SH-SY5Y (cell line): ENCODE results near the gene MMEL1.
A peak's percentile ranks its signal among the peaks of the same experiment; 100 is the strongest.

Experiments used
- GATA2 ChIP-seq: IDR thresholded peaks from 2 replicates; pipeline ENCODE4 v1.6.1; 2011; ENCODE audit warnings: mild to moderate bottlenecking, low read depth, low read length
- GATA3 ChIP-seq: IDR thresholded peaks from 2 replicates; pipeline ENCODE4 v1.6.1; 2011; ENCODE audit warnings: low read depth, mild to moderate bottlenecking, low read length, moderate library complexity

The MMEL1 gene

DNA sequence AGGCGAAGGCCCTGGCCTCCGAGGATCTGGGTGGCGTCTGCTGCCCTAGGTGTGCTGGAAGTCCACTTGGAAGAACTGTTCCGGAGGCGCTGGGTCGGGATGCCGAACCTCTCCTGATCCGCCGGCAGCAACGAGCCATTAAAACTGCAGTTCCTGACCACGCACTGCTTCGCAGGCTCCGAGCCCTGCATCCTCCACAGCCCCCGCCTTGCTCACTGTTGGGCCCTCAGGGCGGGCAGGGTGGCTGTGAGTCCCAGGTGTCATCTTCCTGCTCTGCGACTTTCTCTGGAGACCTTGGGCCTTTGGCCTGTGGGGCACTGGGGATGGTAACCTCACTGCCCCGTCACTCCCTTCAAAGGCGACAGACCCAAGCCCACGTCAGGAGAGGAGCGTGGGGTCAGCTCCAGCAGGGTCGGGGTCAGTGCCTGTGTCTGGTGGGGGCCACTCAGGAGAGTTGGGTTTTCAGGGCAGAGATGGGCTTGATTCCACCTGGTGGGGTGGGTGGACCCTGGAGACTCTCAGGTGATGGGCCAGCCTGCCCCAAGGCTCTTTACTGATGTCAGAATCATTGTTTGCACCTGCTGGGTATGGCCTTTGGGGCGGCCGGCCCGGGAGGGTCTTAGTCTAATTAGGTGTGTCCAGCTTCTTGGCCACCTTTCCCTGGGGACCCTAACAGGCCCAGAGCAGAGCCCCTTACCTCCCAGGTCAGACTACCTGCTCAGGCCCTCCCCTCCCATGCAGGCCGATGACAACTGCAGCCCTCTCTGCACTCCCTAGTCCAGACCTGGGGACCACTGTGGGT is 43.2 kb downstream of the MMEL1 start:
- no peak for TF ChIP-seq GATA3
- TF ChIP-seq GATA2, result no peak

DNA sequence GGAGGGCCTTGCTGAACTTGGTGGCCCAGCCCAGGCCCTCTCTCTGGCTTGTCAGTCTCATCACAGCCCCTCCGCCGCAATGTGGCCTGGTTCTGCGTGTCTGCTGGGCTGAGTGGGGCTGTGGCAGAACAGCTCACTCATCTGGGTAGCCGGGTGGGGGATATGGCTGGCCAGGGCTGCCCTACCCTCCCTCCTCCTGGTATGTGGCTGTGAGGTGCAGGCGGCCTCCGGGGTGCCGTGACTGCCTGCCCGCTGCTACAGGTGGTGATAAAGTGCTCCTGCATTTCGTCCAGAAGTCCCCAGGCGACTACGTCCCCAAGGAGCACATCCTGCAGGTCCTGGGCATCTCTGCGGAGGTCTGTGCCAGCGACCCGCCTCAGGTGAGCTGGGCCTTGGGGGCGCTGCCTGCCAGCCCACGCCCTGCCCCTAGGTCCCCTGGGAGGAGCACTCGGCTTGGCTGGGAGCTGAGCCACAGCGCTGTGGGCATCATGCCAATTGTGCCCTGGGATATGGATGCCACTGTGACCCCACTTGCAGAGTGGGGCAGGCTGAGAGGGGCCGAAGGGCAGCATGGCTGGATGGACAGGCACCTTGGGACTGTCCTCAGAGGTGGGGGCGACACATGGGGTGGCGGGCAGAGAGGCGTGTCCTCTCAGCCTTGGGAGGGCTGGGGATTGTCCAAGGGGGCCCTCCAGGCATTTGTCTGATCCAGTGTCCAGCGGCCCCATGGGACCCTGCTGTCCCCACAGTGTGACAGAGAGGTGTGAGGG is 44.0 kb downstream of the MMEL1 start:
- no peak for TF ChIP-seq GATA2
- no peak for TF ChIP-seq GATA3

DNA sequence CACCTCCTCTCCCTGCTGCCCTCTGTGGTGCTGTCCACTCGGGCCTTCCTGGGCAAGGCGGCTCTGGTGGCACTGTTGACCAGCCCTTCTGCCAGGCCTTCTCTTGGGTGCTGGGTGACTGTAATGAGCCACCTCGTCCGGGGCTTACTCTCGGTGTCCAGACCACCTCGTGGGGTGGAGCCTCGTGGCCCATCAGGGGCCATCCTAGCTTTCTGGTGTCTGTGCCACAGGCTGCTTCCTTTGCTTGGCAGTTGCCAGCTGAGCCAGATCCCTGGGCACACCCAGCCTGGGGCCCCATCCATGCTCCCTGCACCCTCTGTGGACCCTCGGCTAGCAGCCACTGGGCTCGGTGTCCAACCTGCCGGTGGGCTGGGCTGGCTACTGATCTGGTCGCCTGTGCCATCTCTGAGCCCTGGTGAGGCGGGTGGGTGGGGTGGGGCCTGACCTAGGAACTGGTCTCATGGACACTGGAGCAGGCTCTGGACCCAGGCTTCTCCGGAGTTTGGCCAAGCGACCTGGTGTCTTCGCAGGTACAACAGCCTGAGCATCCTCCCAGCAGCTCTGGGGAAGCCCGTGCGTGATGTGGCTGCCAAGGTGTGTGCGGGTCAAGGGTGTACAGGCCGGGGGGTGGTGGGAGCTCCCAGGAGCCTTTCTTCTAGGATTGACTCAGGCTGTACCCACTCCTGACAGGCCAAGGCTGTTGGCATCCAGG is 44.8 kb downstream of the MMEL1 start:
- TF ChIP-seq GATA2 (no peak), GATA3 (no peak)

DNA sequence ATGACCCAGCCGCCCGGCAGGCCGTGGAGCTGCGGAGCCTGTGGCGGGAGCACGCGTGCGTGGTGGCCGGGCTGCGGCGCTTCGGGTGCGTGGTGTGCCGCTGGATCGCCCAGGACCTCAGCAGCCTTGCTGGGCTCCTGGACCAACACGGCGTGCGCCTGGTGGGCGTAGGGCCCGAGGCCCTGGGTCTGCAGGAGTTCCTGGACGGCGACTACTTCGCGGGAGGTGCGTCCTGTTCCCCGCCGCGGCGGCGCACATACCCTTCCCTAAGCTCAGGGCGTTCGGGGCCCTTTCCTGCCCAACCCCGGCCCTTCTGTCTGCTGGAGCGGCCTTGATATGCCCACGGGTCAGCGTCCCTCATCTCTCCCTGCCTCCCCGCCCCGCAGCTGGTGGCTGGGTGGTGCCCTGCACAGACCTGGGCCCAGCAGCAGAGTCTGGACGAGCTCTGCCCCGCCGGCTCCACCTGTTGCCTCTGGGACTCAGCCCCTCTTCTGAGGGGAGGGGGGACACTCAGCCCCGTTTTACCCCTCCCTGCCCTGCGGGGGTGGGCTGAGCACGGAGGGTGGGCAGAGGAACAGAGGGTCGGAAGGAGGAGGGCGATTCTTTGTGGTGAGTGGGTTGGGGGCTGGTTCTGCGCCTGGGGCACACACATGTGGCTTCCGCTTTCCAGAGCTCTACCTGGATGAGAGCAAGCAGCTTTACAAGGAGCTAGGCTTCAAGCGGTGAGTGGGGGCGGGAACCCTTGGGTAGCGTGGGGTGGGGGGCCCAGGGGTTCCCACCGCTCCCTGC is 45.6 kb downstream of the MMEL1 start:
- TF ChIP-seq GATA2 (no peak), GATA3 (no peak)

DNA sequence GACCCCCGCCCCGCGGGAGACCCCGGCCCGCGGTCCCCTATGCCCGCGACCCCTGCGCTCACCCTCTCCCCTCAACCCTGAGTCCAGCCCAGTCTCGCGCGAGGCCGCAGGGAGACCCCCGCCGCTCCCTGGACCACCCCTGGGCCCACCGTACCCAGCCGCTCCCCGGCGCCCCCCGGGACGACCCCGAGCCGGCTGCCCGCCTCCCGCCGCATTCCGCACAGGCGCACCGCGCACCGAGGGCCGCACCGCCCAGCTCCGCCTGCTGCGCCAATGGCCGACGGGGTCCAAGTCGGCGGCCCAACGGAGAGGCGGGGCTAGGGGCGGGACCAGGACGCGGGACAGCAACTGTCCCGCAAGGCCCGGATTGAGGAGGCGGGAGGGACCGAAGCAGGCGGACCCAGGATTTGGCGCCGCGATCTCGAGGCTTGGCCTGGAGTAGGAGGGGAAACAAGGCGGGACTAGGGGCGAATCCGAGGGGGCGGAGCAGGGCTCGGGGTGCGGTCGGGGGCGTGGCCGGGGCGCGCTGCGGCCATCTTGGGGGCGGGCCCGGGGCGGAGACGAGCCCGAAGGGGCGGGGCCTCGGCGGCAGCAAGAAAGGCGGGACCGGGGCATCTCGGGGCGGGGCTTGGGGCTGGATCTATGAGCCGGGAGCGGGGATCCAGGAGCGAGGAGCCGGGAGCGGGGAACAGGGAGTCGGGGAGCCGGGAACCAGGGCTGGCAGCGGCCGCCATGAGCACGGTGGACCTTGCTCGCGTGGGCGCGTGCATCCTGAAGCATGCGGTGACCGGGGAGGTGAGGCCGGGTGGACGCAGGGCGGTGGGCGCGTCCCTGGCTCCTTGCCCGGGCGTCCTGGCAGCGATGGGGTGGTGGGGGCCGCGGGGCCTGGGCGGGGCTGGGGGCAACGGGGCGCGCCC is 46.4 kb downstream of the MMEL1 start, which contains the start of gene PRXL2B:
Gene PRXL2B, plus strand, starts transcription at position 624 of the 917 bp plus-strand sequence. Its CDS starts 109 bp downstream, at position 733.
- TF ChIP-seq GATA3 (no peak), GATA2 (no peak)

DNA sequence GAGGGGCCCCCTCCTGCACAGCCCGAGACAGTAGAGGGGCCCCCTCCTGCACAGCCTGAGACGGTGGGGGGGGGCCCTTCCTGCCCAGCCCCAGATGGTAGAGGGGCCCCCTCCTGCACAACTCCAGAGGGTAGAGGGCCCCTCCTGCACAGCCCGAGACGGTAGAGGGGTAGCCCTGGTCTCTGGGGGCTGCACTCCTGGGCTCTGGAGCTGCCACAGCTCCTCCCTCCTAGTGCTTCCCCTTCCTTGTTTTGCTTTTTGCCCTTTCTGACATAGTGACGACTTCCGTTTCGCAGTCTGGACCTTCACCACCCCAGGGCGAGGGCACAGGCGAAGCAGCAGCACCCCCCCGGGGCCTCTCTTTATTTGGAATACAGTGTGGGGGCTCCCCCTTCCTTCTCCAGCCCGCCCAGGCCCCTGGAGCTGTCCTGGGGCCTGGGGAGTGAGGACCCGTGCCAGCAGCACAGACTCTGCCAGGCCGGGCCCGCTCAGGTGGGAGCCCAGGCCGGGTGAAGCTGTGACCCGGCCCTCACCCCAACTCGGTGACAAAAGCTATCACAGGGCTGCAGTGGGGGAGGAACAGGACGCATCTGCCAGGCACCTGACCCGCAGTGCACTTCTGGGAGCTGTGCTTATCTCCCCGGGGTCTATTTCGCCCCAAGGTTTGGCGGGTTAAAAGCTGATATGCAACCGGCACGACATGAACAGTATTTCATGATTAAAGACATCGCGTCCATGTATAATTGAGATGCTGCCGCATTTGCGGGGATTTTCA is 47.3 kb downstream of the MMEL1 start:
- no peak for TF ChIP-seq GATA3
- peak; percentile 59 for TF ChIP-seq GATA2

DNA sequence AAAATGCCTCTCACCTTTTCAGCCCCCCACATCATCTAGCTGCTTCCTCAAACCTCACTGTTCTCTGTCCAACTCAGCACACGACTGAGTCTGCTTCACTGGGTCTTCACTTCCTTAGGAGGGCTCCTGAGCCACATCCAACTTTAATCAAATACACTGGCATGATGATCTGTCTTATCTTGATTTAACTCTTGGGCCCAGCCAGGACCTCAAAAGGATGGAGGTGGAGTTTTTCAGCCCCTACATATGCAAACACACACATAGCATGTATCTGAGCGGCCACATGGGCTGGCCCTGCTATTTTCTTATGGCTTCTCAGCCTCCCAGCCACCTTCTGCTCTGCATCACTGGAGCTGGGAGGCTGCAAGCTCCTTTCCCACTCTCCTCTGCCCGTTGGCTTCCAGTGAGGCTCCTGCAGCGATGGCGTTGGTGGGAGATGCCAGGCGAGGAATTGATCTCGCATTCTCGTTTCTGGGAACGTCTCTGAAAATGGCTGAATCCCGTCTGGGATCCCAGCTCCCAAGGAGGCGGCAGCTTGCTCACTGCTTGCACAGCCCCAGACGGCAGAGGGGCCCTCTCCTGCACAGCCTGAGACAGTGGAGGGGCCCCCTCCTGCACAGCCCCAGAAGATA is 48.0 kb downstream of the MMEL1 start:
- TF ChIP-seq GATA2 (no peak), GATA3 (no peak)

DNA sequence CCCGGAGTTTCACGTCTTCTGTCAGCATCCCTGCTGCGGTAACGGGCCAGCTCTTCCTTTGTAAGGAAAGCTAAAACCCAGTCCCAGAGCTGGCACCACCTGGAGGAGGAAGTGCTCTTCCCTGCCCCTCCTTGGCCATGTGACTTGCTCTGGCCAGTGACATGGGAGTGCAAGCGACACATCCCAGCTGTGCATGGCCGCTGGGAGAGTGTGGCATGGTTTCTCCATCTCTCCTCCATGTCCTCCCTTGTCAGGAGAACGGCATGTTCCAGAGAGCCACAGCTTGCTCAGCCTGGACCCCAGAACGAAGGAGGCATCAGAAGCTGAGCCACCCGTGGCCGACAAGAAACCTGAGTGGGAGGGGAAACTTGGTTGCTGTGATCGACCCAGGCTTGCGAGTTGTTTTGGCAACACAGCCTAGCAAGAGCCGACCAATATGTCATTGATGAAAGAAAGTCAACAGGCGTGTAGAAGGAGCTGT is 48.9 kb downstream of the MMEL1 start:
- TF ChIP-seq GATA3, result no peak

DNA sequence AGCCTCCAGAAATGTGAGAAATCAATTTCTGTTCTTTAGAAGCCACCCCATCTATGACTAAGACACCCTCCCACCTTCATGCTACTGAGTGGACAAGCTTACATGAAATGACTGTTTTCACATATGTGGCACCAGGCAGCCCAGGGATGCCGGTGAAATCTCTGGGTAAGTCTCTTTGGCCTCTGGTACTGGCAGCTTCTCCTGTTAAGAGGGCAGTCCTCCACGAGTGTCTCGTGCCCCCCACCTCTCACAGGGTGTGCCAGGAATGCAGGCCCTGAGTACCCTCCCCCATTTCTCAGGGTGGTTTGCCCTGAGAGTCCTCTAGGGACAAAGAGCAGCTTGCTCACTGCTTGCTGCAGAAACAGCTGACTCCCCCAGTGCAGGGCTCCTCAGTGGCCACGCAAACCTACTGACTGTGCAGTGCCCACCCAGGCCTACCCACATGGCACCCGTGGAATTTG is 49.5 kb downstream of the MMEL1 start:
- TF ChIP-seq GATA3 (no peak), GATA2 (no peak)

DNA sequence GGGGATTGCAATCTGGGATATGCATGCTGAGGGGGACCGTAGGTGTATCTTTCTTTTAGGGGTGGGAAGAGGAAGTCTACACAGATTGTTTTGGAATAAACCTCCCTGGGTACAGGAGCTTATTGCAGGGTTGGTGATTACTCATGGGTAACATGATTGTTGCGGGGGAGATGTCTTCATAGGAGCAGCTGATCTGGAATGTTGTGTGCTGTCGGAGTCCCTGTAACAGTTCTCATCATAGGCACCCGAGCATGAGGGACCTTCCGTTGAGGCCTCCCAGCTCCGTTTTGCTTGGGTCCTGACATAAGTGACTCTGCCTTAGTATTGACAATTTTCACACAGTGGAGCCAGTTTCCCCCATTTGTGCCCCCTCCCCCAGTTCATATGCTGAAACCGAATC is 50.4 kb downstream of the MMEL1 start:
- no peak for TF ChIP-seq GATA2
- TF ChIP-seq GATA3, result no peak

DNA sequence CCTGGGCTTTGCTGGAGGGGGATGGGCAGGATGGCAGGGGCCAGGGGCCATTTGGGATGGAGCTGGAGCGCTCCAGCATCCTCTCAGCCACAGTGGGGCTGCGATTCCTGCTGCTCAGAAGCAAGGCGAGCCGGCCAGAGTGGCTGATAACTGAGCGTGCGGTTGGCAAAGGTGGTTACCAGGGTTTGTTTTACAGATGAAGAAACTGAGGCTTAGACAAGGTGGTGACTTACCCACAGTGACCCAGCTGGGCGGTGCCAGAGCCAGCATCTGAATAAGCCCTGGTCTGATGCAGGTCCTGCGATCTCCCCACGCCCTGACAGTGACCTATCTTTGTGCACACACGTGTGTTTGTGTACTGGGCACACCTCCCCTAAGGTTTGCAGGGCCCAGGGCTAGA is 52.1 kb downstream of the MMEL1 start:
- no peak for TF ChIP-seq GATA2
- no peak for TF ChIP-seq GATA3

DNA sequence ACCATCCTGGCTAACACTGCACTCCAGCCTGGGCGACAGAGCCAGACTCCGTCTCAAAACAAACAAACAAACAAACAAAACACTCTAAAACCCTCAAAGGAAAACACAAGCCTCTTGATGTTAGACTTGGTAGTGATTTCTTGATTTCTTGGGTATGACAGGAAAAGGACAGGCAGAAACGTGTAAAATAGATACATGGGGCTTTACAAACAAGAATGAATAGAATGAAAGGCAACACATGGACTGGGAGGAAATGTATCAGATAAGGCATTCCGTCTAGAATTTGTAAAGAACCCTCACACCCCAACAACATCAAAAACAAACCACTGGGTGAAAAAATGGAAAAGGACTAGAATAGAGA is 54.1 kb downstream of the MMEL1 start:
- TF ChIP-seq GATA3 (no peak), GATA2 (no peak)
